Limb (tissue), 2 donors: Measurements from ENCODE around the gene SLC25A10.
"Not testable (repeated sequence)": the region's sequence is repeated elsewhere in the genome, so short reads cannot be mapped to it uniquely, and the experiment has no call there.

ENCODE experiments used
- DNase-seq, 2 donors: peaks; one replicate each; pipeline ENCODE4 v3.0.0-alpha.2; 2016; ENCODE audit errors: extremely low spot score in 2 of 2

Gene SLC25A10

DNA sequence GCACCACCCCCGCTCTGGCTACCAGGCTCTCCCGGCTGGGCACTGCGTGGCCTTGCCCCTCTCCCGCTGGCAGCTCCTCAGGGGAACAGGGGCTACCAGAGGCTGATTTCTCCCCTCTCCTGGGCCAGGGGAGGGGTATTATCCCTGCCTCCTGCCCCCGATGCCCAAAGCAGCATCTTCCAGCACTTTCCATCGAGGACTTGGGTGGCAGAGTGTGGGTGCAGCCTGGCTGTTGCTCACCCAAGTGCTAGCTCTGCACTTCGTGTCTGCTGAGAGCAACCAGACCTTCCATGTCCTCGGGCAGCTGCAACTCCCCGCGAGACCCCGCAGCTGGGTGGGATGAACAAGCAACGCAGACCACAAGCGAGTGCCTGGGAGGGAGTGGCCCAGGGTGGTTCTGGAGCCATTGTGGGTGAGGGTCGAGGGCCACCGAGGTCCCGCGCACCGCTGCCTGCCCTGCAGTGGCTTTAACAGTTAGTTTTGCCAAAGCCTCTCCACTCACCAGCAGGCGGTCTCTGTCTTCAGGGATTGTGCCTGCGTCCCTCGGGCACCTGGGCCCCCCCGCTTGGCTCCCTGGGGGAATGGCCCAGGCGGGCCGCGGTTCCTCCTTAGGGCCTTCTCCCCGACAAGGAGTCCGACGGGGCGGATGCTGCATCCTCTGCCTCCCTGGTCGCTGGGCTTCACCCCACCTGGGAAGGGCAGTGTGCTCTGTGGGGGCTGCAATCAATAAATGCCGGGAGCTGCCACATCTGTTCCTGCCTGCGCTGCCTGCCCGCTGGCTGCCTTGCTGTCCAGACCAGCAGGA, 8.4 kb downstream of the SLC25A10 start:
- peak in 1 of 2 donors; percentile 24 for DNase-seq

DNA sequence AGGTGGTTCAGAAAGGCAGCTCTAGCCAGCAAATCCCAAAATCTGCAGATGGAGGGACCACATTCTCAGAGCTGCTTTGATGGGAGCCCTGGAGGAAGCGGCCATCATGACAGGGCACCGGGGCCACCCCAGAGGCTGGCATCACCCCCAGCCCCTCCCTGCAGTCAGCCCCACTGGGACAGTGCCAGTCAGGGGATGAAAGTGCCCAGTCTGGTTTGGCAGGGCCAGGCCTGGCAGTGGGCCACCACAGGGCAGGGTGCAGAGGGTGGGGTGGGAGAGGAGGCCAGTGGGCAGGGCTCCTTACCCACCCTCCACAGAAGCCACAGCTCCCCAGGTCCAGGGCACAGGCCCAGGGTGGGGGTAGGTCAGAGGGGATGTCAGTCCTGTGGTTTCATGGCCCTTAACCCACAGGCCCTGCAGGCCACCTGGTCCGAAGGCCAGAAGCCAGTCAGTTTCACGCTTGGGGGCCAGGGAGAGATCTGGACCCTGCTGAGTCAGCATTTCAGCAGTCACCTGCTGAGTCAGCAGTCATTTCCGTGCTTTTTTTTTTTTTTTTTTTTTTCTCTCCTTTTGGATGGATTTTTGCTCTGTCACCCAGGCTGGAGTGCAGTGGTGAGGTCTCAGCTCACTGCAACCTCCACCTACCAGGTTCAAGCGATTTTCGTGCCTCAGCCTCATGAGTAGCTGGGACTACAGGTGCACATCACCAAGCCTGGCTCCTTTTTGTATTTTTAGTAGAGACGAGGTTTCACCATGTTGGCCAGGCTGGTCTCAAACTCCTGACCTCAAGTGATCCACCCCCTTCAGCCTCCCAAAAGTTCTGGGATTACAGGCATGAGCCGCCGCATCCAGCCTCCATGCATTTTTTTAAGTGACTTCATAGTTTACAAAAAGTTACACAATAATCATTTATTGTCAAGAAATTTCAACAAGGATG, 10.4 kb downstream of the SLC25A10 start:
- DNase-seq, result peak in 1 of 2 donors; percentile 37

DNA sequence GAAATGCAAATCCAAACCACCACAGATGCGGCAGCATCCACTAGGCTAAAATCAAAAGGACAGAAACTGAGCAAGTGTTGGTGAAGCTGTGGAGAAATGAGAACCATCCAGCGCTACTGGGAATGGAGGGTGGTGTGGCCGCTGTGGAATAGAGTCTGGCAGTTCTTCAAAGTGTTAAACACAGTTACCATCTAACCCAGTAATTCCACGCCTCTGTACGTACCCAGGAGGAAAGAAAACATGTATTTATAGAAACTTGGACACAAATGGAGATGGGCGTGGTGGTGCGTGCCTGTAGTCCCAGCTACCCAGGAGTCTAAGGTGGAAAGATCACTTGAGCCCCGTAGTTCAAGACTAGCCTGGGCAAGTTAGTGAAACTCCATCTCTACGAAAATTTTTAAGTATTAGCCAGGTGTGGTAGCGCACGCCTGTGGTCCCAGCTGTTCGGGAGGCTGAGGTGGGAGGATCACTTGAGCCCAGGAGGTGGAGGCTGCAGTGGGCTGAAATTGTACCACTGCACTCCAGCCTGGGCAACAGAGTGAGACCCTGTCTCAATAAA, 11.6 kb downstream of the SLC25A10 start:
- no peak for DNase-seq

DNA sequence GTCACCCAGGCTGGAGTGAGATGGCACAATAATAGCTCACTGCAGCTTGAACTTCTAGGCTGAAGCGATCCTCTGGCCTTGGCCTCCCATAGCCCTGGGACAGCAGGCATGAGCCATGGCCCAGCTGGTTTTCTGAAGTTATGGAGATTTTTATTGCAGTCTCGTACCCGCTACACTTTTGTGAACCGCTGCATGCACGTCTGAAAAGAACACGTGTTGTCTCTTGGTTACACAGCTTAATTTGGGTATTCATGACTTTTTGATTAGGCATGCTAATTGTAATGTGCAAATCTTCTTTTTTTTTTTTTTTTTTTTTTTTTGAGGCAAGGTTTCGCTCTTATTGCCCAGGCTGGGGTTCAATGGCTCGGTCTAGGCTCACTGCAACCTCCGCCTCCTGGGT, 13.4 kb downstream of the SLC25A10 start:
- DNase-seq, result no peak

DNA sequence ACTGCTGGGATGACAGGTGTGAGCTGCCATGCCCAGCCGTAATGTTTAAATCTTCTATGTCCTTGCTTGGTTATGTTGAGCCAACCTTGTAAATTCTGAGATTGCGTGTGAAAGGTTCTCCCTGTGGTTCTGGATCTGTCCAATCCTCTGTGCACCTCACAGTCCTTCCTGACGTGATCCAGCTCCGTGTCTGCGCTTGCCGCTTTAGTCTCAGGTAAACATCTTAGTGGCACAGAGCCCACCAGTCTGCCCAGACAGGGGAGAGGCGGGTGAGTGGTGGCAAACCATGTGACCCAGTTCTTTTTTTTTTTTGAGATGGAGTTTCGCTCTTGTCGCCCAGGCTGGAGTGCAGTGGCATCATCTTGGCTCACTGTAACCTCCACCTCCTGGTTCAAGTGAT, 13.9 kb downstream of the SLC25A10 start:
- no peak for DNase-seq

DNA sequence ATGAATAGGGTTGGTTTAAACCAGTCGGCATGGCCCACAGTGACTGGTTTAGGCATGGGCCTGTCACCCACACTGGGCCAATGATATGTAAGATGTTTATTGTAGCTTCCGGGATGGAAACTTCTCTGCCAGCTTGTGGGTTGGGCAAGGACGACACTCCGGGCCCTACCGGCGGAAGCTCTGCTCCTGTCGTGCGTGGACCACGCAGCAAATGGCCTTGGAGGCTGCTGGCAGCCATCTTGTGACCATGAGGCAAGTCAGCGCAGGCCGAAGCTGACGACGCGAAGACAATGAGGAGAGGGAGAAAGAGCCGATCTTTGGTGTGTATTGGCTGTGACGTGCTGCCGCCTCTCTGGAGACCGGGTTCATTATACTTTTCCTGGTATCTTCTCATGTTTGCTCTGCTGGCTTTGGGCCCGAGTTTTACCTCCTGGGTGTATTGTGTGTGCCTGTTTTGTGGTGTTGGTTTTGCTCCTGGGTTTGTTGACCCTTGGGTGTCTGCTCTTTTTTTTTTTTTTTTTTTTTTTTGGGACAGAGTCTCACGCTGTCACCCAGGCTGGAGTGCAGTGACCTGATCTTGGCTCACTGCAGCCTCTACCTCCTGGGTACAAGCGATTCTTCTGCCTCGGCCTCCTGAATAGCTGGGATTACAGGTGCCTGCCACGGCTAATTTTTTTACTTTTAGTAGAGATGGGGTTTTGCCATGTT, 15.4 kb downstream of the SLC25A10 start:
- no peak for DNase-seq

DNA sequence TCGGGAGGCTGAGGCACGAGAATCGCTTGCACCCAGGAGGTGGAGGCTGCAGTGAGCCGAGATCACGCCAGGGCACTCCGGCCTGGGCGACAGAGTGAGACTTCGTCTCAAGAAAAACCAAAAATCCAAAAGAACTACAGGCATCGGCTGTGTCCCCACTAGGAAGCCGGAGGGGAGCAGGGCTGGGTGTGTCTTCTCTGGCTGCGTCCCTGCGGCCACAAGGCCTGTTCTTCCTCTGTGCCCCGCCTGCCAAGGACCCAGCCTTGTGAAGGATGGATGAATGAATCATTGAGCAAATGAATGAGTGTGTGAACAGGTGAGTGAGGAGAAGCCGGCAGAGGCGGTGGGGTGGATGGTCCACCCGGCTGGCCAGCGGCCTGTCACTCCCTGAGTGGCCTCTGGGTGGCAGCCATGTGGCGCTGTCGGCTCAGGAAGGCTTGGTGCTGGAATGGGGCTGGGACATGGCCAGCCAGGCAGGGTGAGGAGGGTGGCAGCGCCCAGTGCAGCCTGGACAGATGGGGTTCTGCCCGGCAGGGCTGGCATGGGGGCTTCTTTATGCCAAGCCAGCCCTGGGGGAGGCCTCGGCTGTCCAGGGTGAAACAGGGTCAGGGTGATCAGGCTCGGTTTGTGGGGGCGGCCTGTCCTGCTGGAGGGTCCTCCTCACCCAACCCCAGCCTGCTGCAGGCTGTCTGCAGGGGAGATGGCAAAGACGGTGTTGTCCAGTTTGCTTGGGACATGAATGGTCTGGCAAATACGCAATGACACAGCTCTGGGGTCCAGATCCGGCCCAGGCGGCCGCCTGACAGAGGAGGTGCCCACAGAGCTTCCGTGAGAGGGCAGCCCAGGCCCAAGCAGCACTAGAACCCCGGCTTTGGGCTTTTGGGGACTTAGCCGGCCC, 21.7 kb downstream of the SLC25A10 start:
- DNase-seq, result peak; percentile 56 to 83

DNA sequence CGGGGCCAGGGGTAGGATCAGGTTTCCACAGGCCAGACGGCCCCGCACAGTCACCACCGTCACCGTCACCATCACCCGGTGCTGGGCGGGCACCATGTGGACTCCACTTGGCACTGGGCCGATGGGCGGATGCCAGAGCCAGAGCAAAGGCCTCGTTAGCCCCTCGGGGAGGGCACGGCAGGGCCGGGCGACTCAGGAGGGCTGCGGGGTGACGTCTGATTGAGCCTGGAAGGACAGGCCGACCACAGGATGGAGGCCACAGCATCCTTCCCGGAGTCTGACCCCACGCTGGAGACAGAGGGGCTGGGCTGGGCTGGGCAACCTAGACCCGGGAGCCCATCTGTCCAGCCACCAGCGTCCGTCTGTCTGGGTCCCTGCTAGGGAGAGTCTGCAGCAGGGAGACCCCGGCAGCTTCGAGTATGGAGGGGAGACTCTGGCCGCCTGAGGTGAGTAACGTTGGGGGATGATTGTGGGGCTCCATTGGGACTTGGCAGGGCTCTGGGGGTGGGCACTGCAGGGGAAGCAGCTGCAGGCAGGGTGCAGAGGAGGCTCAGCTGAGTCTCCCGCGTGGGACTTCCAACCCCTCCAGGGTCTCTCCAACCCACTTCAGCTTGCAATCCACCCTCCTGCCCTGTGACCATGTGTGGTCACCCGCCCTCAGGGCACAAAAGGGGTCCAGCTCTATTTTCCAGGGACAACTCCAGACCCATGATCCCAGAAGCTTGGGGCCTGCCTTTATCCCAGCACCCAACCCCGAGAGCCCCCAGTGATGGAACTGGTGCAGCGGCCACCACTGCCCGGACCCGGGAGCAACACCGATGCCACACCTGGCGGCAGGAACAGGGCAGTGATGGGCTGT, 22.6 kb downstream of the SLC25A10 start:
- DNase-seq, result peak in 1 of 2 donors; percentile 32

DNA sequence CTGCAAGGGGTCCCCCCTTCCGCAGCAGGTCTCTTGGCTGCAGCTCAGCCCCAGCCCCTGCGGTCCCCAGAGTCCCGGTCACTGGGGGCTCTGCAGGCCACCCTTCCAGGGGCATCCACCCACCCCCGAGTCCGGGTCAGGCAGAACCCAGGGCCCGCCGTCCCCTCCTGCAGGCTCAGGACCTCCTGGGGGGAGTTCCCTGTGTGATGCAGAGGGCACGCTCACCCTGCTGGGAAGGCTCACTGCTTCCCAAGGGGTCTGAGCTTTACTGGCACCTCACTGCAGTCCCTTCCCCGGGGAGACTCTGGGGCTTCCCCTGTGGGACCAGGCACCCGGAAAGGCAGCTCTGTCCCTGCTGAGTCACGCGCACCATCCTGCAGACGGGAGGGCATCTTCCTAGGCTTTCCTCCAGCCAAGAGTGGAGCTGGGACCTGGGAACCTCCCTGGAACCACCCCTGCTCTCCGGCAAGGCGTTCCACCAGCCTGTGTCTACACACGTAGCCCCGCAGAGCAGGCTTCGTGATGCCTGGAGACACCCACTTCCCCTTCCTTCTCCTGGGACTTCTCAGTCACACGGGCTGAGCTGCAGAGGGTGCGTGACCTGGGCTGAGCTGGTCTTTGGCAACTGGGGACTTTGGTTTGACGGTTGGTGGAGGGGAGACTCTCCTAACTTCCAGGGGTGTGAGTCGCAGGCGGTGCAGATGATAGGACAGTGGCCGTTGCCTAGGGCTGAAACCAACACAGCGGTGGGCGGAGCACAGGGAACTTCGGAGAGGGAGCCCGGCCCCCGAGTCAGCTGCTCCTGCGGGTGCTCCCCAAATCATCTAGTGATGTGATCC, 23.4 kb downstream of the SLC25A10 start:
- DNase-seq, result peak in 1 of 2 donors; percentile 32

DNA sequence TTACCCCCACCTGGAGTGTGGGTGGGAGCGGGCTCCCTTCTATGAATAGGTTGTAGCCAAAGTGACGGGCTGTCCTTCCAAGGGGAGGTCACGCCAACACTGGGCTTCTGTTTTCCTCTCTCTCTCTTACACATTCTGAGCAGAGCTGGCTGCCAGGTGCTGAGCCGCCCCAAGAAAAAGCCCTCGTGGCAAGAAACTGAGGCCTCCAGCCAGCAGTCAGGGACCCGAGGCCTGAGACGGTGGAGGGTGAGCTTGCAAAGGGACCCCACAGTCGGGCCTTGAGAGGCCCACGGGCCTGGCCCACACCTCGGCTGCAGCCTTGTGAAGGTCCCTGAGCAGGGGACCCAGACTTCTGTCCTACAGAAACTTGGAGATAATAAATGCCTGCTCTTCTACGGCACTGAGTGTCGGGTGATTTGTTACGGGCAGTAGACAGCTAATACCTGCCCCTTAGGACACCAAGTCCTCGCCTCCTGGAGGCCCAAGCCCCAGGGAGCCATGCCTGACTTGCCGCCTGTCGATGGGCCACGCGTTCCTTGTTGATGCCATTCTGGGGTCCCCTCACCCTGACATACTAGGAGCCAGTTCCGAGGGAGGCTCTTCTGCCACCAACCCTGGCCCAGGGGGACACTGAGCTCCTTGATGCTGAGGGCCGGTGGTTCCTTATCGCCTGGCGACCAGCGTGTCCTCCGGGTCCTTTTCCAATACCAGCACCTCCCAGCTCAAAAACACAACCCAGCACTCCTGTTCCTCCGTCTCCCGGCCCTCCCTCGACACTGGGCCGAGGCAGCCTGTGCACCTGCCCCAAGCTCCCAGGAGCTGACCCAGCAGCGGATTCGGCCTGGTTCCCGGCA, 26.1 kb downstream of the SLC25A10 start:
- peak in 1 of 2 donors; percentile 24 for DNase-seq

DNA sequence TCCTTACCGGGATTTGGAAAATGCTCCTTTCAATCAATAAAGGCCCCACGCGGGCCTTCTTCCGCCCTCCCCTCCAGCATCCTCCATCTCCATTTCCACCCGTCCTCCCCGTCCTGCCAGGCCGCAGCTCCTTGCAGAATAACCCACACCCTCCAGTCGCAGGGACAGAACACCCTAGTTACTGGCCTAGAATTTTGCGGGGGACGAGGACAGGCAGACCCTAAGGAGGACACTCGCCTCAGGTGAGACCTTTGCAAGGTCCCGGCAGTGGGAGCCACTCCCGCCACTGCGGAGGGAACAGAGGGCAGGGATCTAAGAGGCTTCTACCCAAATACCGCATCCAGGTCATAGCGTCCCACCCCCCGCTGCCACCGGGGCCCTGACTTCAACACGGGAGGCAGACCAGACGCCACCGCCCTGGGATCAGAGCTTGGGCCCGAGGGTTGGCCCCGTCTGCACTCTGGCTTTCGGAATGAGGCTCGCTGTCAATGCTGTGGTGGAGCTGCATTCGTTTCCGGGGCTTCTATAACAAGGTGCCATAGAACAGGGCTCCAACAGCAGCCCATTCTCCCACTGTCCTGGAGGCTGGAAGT, 26.8 kb downstream of the SLC25A10 start:
- DNase-seq, result no peak

DNA sequence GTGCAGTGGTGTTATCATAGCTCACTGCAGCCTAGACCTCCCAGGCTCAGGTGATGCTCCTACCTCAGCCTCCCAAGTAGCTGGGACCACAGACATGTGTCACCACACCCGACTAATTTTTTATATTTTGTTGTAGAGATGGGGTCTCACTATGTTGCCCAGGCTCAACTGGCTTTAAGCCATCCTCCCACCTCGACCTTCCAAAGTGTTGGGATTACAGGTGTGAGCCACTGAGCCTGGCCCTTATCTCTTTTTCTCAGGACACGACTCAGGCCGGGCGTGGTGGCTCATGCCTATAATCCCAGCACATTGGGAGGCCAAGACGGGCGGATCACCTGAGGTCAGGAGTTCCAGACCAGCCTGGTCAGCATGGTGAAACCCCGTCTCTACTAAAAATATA, 27.5 kb downstream of the SLC25A10 start:
- DNase-seq, result not testable (repeated sequence)

DNA sequence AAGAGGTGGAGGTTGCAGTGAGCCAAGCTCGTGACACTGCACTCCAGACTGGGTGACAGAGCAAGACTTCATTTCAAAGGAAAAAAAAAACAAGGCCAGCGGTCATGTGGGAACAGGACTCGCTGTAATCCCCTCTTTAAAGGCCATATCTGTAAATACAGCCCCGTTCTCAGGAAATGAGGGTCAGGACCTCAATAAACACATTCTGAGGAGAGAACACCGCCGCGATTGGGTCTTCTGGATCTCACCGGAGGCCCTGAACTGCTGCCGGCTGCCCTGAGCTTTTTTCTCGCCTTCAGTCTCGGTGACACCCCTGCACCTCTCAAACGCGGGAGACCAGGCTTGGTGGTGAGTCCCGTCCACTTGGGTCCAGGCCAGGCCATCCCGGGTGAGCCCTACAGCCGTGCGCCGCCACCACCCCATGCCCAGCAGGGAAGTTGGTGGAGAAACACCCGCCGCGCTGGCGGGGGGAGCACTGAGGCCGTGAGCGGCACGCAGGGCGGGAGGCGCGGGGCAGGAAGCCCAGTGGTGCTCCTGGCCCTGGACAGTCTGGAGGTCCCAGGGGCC, 28.4 kb downstream of the SLC25A10 start:
- DNase-seq, result peak in 1 of 2 donors; percentile 24

DNA sequence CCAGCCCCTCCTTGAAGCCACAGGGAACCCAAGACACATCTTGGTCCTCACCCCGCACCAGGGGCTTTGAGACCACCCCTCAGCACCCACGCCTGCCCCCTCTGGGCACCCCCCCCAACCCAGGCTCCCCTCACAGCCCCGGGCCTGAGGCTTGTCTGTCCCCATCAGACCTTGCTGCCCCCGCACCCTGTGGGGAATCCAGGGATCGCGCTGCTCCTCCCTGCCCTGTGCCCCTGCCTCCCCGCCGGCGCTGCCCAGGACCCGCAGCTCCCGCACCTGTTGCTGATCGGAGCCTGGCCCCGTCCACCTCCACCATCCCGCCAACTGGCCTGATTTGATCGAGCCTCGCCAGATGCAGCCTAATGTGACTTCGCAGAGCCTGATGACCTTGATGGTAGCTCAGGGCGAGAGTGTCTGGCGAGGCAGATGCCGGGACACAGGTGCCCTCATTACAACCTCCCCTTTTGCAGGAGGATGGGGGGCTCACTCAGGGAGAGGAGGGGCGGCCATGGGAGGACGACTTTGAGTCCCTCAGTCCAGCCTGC, 29.0 kb downstream of the SLC25A10 start:
- peak in 1 of 2 donors; percentile 29 for DNase-seq

DNA sequence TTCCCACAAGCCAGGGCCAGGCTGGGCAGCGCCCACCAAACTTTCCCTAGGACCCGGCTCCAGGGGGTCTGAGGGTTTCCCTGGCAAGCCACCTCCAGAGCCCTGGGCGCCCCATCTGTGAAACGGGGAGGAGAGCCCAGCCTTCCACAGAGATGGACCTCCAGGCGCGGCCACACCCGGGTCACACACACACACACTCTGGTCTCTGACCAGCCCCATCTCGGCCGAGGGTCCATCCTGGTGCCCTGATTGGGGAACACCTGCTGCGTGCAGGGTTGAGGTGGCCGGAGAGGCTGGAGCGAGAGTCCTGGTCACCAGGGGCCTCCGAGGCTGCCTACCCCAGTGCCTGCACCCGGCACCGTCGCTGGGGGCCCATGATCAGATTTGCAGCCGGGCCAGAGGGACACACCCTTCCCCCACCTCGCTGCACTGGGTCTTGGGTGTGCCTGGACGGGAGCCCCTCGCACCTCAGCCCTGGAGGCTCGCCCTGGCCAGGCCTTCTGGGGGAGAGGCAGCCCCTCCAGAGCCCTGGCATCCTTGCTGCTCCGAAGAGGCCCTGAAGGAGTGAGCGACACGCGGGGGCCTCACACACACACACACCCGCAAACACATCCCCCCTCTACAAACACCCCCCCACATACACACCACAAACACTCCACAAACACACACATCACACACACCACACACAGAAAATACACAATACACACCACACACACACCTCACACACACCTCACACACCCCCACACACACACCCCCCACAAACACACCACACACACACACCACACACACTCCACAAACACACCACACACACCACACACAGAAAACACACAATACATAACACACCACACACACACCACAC, 29.7 kb downstream of the SLC25A10 start:
- DNase-seq, result peak in 1 of 2 donors; percentile 39
